Psoas muscle (tissue), 8 donors: ENCODE measurements around the gene TSC22D3. TPM values are rescaled to one million over a fixed set of nuclear protein-coding genes. Genes with fewer than 3 reads are reported as not detected.

Source experiments
- ATAC-seq, 4 donors: fragments of 200-7000 bp; cut with Tn5 transposase; one replicate each; pipeline ENCODE4 v1.9.1; 2020; ENCODE audit warnings: moderate library complexity in 3 of 4, mild to moderate bottlenecking in 2 of 4
- DNase-seq, 2 donors: peaks; one replicate each; pipeline ENCODE4 v3.0.0-alpha.2; 2020
- H3K27ac ChIP-seq: fragments of 200-600 bp; one replicate; pipeline ENCODE4 v1.8.0; 2022
- H3K27me3 ChIP-seq, 3 donors: fragments of 200-600 bp in 1 of 3; one replicate each; pipeline versions ENCODE4 v1.6.1 to v1.8.0; 2013 to 2022; ENCODE audit warnings: low read length in 2 of 3, mild to moderate bottlenecking in 2 of 3, moderate library complexity in 1 of 3; ENCODE audit not compliant: insufficient read depth in 3 of 3
- H3K36me3 ChIP-seq, 2 donors: fragments of 200-600 bp in 1 of 2; one replicate each; pipeline versions ENCODE4 v1.6.1 to v1.8.0; 2013 to 2022; ENCODE audit warnings: low read depth in 1 of 2, mild to moderate bottlenecking in 1 of 2, moderate library complexity in 1 of 2; ENCODE audit not compliant: insufficient read depth in 1 of 2
- H3K4me1 ChIP-seq: fragments of 200-600 bp; one replicate; pipeline ENCODE4 v1.8.0; 2022
- H3K4me3 ChIP-seq: fragments of 200-600 bp; one replicate; pipeline ENCODE4 v1.8.0; 2022; ENCODE audit warnings: mild to moderate bottlenecking
- H3K9me3 ChIP-seq: fragments of 200-600 bp; one replicate; pipeline ENCODE4 v1.8.0; 2022
- CTCF ChIP-seq: fragments of 200-600 bp; IDR thresholded peaks from one replicate; pipeline ENCODE4 v1.8.0; 2022; ENCODE audit warnings: antibody characterized with exemption
- WGBS, 3 donors: extraction: QIAGEN DNeasy Blood & Tissue Kit; methylation state at CpG; one replicate each; pipeline versions ENCODE4 v1.1.6 to v1.1.7; 2013; 5-methylcytosine and 5-hydroxymethylcytosine counted together
- intact Hi-C, 2 donors: fragments of 100-400 bp; cut with DNase I; formaldehyde crosslinking; loops; one replicate each; pipeline versions ENCODE4 v1.11.0 to v1.14.2; 2022
- polyA plus RNA-seq, 3 donors: library from polyadenylated mRNA; stranded (reverse); fragments of 200-250 nt; gene quantifications; one replicate each; pipeline ENCODE4 v1.2.3, GENCODE V29; 2013
- total RNA-seq, 4 donors: library from RNA; stranded (reverse); fragmentation: NEBNext Ultra II Directional in 2 of 4; extraction: Animal tissue kit (Norgen Biotek cat#: 25700) in 2 of 4; gene quantifications; one replicate each; pipeline versions ENCODE4 v1.2.1 to v1.2.4, GENCODE V29; 2021 to 2023
- donor health status: healthy with polysubstance abuse.
- donor health status: DM: no; HTN: no; CAD: no; lungs with moderate emphysema.
- donor health status: Bipolar disorder and iron deficiency.
- donor health status: healthy.
- donor health status: DM: yes; HTN: yes; CAD: no.
- donor health status: DM: no; HTN: no; CAD: no.
- donor health status: DM: no; HTN: no; CAD: no.
- donor health status: DM: yes; HTN: yes; CAD: no.

The TSC22D3 gene
- total and polyA plus RNA-seq, 7 donors = 23.7 to 1,236 (median 310) TPM

- Histone ChIP-seq H3K4me3 (no peak overlapping the region), H3K4me1 (peaks cover 22% of the 10 kb centered on the region), H3K27me3 (peaks cover 0 to 13% (median 0%) of the 10 kb centered on the region in 3 donors), H3K36me3 (no peaks in the 10 kb centered on the region), H3K27ac (peak overlapping the region; percentile 56), H3K9me3 (no peaks in the 10 kb centered on the region)
- DNase-seq (no peak), ATAC-seq (peak; percentile 69 to 79 (median 76))
- WGBS, 3 donors = 69 to 100% (median 95%) methylated on average over 1 of the region's 1 CpG
- no peak for TF ChIP-seq CTCF
- intact Hi-C loops = no loop called here
These were observed 11.9 kb downstream of the TSC22D3 start for GRCh38 chrX:107763647-107764046.

- peaks cover 32% of the 10 kb centered on the region for H3K4me1 ChIP-seq
- H3K27me3 ChIP-seq = peaks cover 0 to 11% (median 0%) of the 10 kb centered on the region in 3 donors
- H3K9me3 ChIP-seq = no peaks in the 10 kb centered on the region
- TF ChIP-seq CTCF = no peak
- ATAC-seq = peak; percentile 55 to 74 (median 64)
- peak overlapping the region; percentile 76 for H3K27ac ChIP-seq
- H3K36me3 ChIP-seq = no peaks in the 10 kb centered on the region
- 69 to 88% (median 78%) methylated on average over 5 of the region's 5 CpGs for WGBS, 3 donors
- intact Hi-C loops = no loop called here
- no peak overlapping the region for H3K4me3 ChIP-seq
- no peak for DNase-seq
These were observed 15.1 kb downstream of the TSC22D3 start for GRCh38 chrX:107760304-107761077.

- intact Hi-C loops = no loop called here
- DNase-seq = no peak
- Histone ChIP-seq H3K4me3 (no peak overlapping the region), H3K36me3 (no peaks in the 10 kb centered on the region), H3K9me3 (no peaks in the 10 kb centered on the region), H3K4me1 (peaks cover 26% of the 10 kb centered on the region), H3K27ac (peak overlapping the region; percentile 77), H3K27me3 (peaks cover 0 to 11% (median 0%) of the 10 kb centered on the region in 3 donors)
- WGBS, 3 donors = 75 to 96% (median 85%) methylated on average over 5 of the region's 5 CpGs
- no peak for TF ChIP-seq CTCF
- no peak for ATAC-seq
These were observed 17.3 kb downstream of the TSC22D3 start for GRCh38 chrX:107758231-107758766.

- ATAC-seq = peak; percentile 86 to 92 (median 90)
- WGBS, 3 donors = 19 to 25% (median 20%) methylated on average over 3 of the region's 3 CpGs
- H3K4me3 ChIP-seq = no peak overlapping the region
These were observed 19.9 kb downstream of the TSC22D3 start for GRCh38 chrX:107755721-107756120.

More at GRCh38 chrX:107755721-107756120, 19.9 kb downstream of the TSC22D3 start:
- intact Hi-C loops = no loop called here
- Histone ChIP-seq H3K27me3 (peaks cover 0 to 11% (median 0%) of the 10 kb centered on the region in 3 donors), H3K36me3 (no peaks in the 10 kb centered on the region), H3K4me1 (peaks cover 31% of the 10 kb centered on the region), H3K9me3 (no peaks in the 10 kb centered on the region), H3K27ac (peak overlapping the region; percentile 77)
- no peak for TF ChIP-seq CTCF
- no peak for DNase-seq
